K562 (cell line): ENCODE data around the gene ZNF358. TPM values are rescaled to one million over a fixed set of nuclear protein-coding genes. Genes with fewer than 3 reads are reported as not detected.

Experiments
- CREBBP ChIP-seq: IDR thresholded peaks from one replicate; pipeline ENCODE4 v1.6.1; 2012; ENCODE audit warnings: low read depth, mild to moderate bottlenecking, control low read depth, inconsistent platforms, low read length
- CTCF ChIP-seq, 3 experiments: IDR thresholded peaks in 2 of 3; conservative IDR thresholded peaks in 1 of 3; 2 replicates each; pipeline ENCODE4 v1.5.1; 2011 to 2012; ENCODE audit warnings: low read length in 3 of 3, mild to moderate bottlenecking in 3 of 3, control low read depth in 2 of 3, improper control_type of control experiment in 1 of 3, inconsistent platforms in 1 of 3, low read depth in 1 of 3, mixed read lengths in 1 of 3, moderate library complexity in 1 of 3; ENCODE audit not compliant: insufficient read depth in 2 of 3
- DLX4 ChIP-seq: fragments of 250-450 bp; sonication (Bioruptor Pico); IDR thresholded peaks from 2 replicates; pipeline ENCODE4 v1.6.1; 2021; ENCODE audit warnings: mild to moderate bottlenecking
- E2F1 ChIP-seq: sonication (generic); formaldehyde crosslinking; IDR thresholded peaks from 2 replicates; pipeline ENCODE4 v1.8.1; 2023; ENCODE audit warnings: mild to moderate bottlenecking, missing genetic modification reagents, moderate library complexity
- EP300 ChIP-seq: IDR thresholded peaks from 2 replicates; pipeline ENCODE4 v1.6.1; 2012; ENCODE audit warnings: low read length, improper control_type of control experiment
- GATA2 ChIP-seq: sonication (generic); formaldehyde crosslinking; IDR thresholded peaks from 2 replicates; pipeline ENCODE4 v1.4.0; 2020; ENCODE audit warnings: mild to moderate bottlenecking, missing genetic modification reagents
- HOMEZ ChIP-seq: fragments of 250-450 bp; sonication (Bioruptor Pico); IDR thresholded peaks from 2 replicates; pipeline ENCODE4 v1.4.0; 2020; ENCODE audit warnings: mild to moderate bottlenecking, moderate library complexity
- KAT8 ChIP-seq: fragments of 450-650 bp; IDR thresholded peaks from 2 replicates; pipeline ENCODE4 v1.6.1; 2016; ENCODE audit warnings: low read depth, mild to moderate bottlenecking
- NONO ChIP-seq, 2 experiments: fragments of 200-400 bp in 1 of 2; fragments of 450-650 bp in 1 of 2; formaldehyde crosslinking in 1 of 2; IDR thresholded peaks; 2 replicates each; pipeline ENCODE4 v1.6.1; 2017; ENCODE audit warnings: low read depth in 2 of 2, mild to moderate bottlenecking in 2 of 2, moderate library complexity in 2 of 2, low read length in 1 of 2
- SIN3B ChIP-seq: fragments of 450-650 bp; IDR thresholded peaks from 2 replicates; pipeline ENCODE4 v1.6.1; 2017; ENCODE audit warnings: low read depth, mild to moderate bottlenecking, moderate library complexity
- SLC30A9 ChIP-seq: fragments of 250-450 bp; sonication (Bioruptor Pico); IDR thresholded peaks from 2 replicates; pipeline ENCODE4 v1.8.0; 2022; ENCODE audit warnings: mild to moderate bottlenecking, moderate library complexity
- SOX6 ChIP-seq: fragments of 450-650 bp; IDR thresholded peaks from 2 replicates; pipeline ENCODE4 v1.6.1; 2014; ENCODE audit warnings: mild to moderate bottlenecking
- TFE3 ChIP-seq: fragments of 450-650 bp; formaldehyde crosslinking; IDR thresholded peaks from 2 replicates; pipeline ENCODE4 v1.4.0; 2020; ENCODE audit warnings: mild to moderate bottlenecking, mixed read lengths
- YBX1 ChIP-seq: fragments of 450-650 bp; IDR thresholded peaks from 2 replicates; pipeline ENCODE4 v1.7.1; 2016; ENCODE audit warnings: mild to moderate bottlenecking
- ZBTB33 ChIP-seq: sonication (generic); formaldehyde crosslinking; IDR thresholded peaks from 2 replicates; pipeline ENCODE4 v1.8.1; 2023; ENCODE audit warnings: mild to moderate bottlenecking, missing genetic modification reagents
- ZNF24 ChIP-seq: fragments of 450-650 bp; IDR thresholded peaks from 2 replicates; pipeline ENCODE4 v1.6.1; 2016
- ZNF274 ChIP-seq: IDR thresholded peaks from 2 replicates; pipeline ENCODE4 v1.6.1; 2011; ENCODE audit warnings: low read depth, mild to moderate bottlenecking, low read length, moderate library complexity, borderline replicate concordance
- ZNF695 ChIP-seq: fragments of 450-650 bp; formaldehyde crosslinking; IDR thresholded peaks from 2 replicates; pipeline ENCODE4 v1.4.0; 2020; ENCODE audit warnings: mild to moderate bottlenecking, moderate library complexity
- ZZZ3 ChIP-seq: fragments of 450-650 bp; IDR thresholded peaks from 2 replicates; pipeline ENCODE4 v1.6.1; 2016; ENCODE audit warnings: antibody characterized with exemption, mild to moderate bottlenecking, moderate library complexity
- polyA plus RNA-seq, 8 experiments: library from polyadenylated mRNA; depleted of rRNA in 4 of 8; stranded (reverse) in 5 of 8; unstranded in 3 of 8; fragments of >200 nt; fragmentation: Nextera tagmentation in 2 of 8; fragmentation: Illumina TruSeq in 1 of 8; extraction: Ambion mirVana in 2 of 8; extraction: Trizol in 1 of 8; gene quantifications; 2 replicates each; pipeline versions ENCODE4 v1.2.1 to v1.2.3, GENCODE V29; 2011 to 2014; ENCODE audit warnings: inconsistent platforms in 1 of 8, missing spikeins in 1 of 8
- total RNA-seq, 7 experiments: library from RNA; depleted of rRNA in 6 of 7; stranded (reverse); fragments of >200 nt in 6 of 7; fragmentation: Illumina TruSeq in 2 of 7; extraction: Trizol in 2 of 7; gene quantifications; 2 replicates each; pipeline versions ENCODE4 v1.2.1 to v1.2.3, GENCODE V29; 2011 to 2021; ENCODE audit warnings: low replicate concordance in 1 of 7

Gene ZNF358
- total and polyA plus RNA-seq, 9 of the 15 experiments (the other 6 are each of a cell fraction or from before 2014, with no cell fraction given): 0.04 to 17.2 (median 4.9) TPM

- TF ChIP-seq SOX6 (no peak), CREBBP (no peak), ZZZ3 (no peak), ZBTB33 (CRISPR knock-in tag) (peak; percentile 56), NONO (IDR thresholded peaks at IDR 0.05; ENCODE audit: low read depth in 2 of 2, low read length in 1 of 2) (no peak), E2F1 (CRISPR knock-in tag) (no peak), KAT8 (no peak), CTCF (IDR thresholded peaks at IDR 0.05 in 2 of 3, conservative IDR thresholded peaks at IDR 0.05 in 1 of 3; ENCODE audit: insufficient read depth in 2 of 3, low read depth in 1 of 3, low read length in 3 of 3) (no peak), HOMEZ (CRISPR knock-in tag) (no peak), SIN3B (no peak), ZNF24 (no peak), EP300 (no peak), GATA2 (no peak), SLC30A9 (CRISPR knock-in tag) (no peak), ZNF695 (CRISPR knock-in tag) (no peak), DLX4 (no peak), YBX1 (no peak), TFE3 (no peak), ZNF274 (no peak)
Observed at GRCh38 chr19:7554990-7555864, 39.3 kb downstream of the ZNF358 start (continued).
